ENCODE data around the gene NEDD4L.
"Not testable (repeated sequence)": the region's sequence is repeated elsewhere in the genome, so short reads cannot be mapped to it uniquely, and the experiment has no call there.

The NEDD4L gene

GRCh38 chr18:58247363-58247834 is 203.4 kb downstream of the NEDD4L start:
- no peak for DNase-seq

GRCh38 chr18:58249712-58250111 is 205.7 kb downstream of the NEDD4L start:
- DNase-seq = no peak

- DNase-seq = no peak
Measured at GRCh38 chr18:58251416-58251815, 207.4 kb downstream of the NEDD4L start.

GRCh38 chr18:58252166-58252565 is 208.1 kb downstream of the NEDD4L start:
- no peak for DNase-seq

GRCh38 chr18:58253318-58253717 is 209.3 kb downstream of the NEDD4L start:
- DNase-seq = no peak

- DNase-seq = no peak
Measured at GRCh38 chr18:58253871-58254270, 209.8 kb downstream of the NEDD4L start.

GRCh38 chr18:58254873-58255511 is 211.0 kb downstream of the NEDD4L start:
- DNase-seq = no peak

- no peak for DNase-seq
Measured at GRCh38 chr18:58255701-58256311, 211.8 kb downstream of the NEDD4L start.

- DNase-seq = no peak
Measured at GRCh38 chr18:58256316-58257080, 212.5 kb downstream of the NEDD4L start.

GRCh38 chr18:58257461-58257860 is 213.4 kb downstream of the NEDD4L start:
- no peak for DNase-seq

GRCh38 chr18:58258692-58259342 is 214.8 kb downstream of the NEDD4L start:
- DNase-seq = no peak

GRCh38 chr18:58263055-58263957 is 219.3 kb downstream of the NEDD4L start:
- no peak for DNase-seq

GRCh38 chr18:58264075-58264474 is 220.0 kb downstream of the NEDD4L start:
- DNase-seq = no peak

GRCh38 chr18:58264840-58265239 is 220.8 kb downstream of the NEDD4L start:
- no peak for DNase-seq

- DNase-seq = not testable (repeated sequence)
Measured at GRCh38 chr18:58265489-58265888, 221.5 kb downstream of the NEDD4L start.

- no peak for DNase-seq
Measured at GRCh38 chr18:58266291-58266690, 222.3 kb downstream of the NEDD4L start.

GRCh38 chr18:58267493-58267892 is 223.5 kb downstream of the NEDD4L start:
- no peak for DNase-seq

- no peak for DNase-seq
Measured at GRCh38 chr18:58268849-58269248, 224.8 kb downstream of the NEDD4L start.

GRCh38 chr18:58269931-58270330 is 225.9 kb downstream of the NEDD4L start:
- DNase-seq = no peak

GRCh38 chr18:58270396-58270795 is 226.4 kb downstream of the NEDD4L start:
- no peak for DNase-seq

- no peak for DNase-seq
Measured at GRCh38 chr18:58271770-58272169, 227.7 kb downstream of the NEDD4L start.

- no peak for DNase-seq
Measured at GRCh38 chr18:58272209-58272608, 228.2 kb downstream of the NEDD4L start.
